Neural crest cell (in vitro differentiated cells): ENCODE data around the gene SDHAF3. TPM values are rescaled to one million over a fixed set of nuclear protein-coding genes. Genes with fewer than 3 reads are reported as not detected.
"Not testable (repeated sequence)": the region's sequence is repeated elsewhere in the genome, so short reads cannot be mapped to it uniquely, and the experiment has no call there.

Experiments
- DNase-seq: peaks from one replicate; pipeline ENCODE4 v3.0.0; 2021; ENCODE audit warnings: low read depth, mixed read lengths, low spot score
- H3K27ac Mint-ChIP-seq: one replicate; pipeline ENCODE4 v1.8.0; 2021; ENCODE audit warnings: mild to moderate bottlenecking, mixed read lengths; ENCODE audit not compliant: unreplicated experiment
- H3K27me3 Mint-ChIP-seq: 2 replicates; pipeline ENCODE4 v1.8.0; 2021; ENCODE audit warnings: low read depth, mild to moderate bottlenecking, mixed read lengths
- H3K36me3 Mint-ChIP-seq: 2 replicates; pipeline ENCODE4 v1.8.0; 2021; ENCODE audit warnings: low read depth, mild to moderate bottlenecking, mixed read lengths
- H3K4me1 Mint-ChIP-seq: 2 replicates; pipeline ENCODE4 v1.8.0; 2021; ENCODE audit warnings: mixed read lengths
- H3K4me3 Mint-ChIP-seq: one replicate; pipeline ENCODE4 v1.8.0; 2021; ENCODE audit warnings: mild to moderate bottlenecking, mixed read lengths
- H3K9me3 Mint-ChIP-seq: 2 replicates; pipeline ENCODE4 v1.8.0; 2021; ENCODE audit warnings: mixed read lengths
- total RNA-seq: library from RNA; stranded (reverse); gene quantifications from 2 replicates; pipeline ENCODE4 v1.2.1, GENCODE V29; 2021
- TF ChIP-seq, protein P1 (sequence below): fragments of 200-600 bp; sonication (generic); conservative IDR thresholded peaks from 2 replicates; pipeline ENCODE4 v1.5.0; 2021; ENCODE audit warnings: antibody characterized with exemption, mild to moderate bottlenecking

Gene SDHAF3
- total RNA-seq, 1 donor from 2014 or later, result 25.1 TPM

GRCh38 chr7:97149843-97150242 is 32.3 kb downstream of the SDHAF3 start:
- Mint-ChIP-seq H3K4me3 (no peak overlapping the region), H3K9me3 (no peaks in the 10 kb centered on the region), H3K27ac (no peak overlapping the region), H3K27me3 (no peaks in the 10 kb centered on the region), H3K36me3 (peaks cover 17% of the 10 kb centered on the region), H3K4me1 (peaks cover 9% of the 10 kb centered on the region)
- TF ChIP-seq, protein P1, sequence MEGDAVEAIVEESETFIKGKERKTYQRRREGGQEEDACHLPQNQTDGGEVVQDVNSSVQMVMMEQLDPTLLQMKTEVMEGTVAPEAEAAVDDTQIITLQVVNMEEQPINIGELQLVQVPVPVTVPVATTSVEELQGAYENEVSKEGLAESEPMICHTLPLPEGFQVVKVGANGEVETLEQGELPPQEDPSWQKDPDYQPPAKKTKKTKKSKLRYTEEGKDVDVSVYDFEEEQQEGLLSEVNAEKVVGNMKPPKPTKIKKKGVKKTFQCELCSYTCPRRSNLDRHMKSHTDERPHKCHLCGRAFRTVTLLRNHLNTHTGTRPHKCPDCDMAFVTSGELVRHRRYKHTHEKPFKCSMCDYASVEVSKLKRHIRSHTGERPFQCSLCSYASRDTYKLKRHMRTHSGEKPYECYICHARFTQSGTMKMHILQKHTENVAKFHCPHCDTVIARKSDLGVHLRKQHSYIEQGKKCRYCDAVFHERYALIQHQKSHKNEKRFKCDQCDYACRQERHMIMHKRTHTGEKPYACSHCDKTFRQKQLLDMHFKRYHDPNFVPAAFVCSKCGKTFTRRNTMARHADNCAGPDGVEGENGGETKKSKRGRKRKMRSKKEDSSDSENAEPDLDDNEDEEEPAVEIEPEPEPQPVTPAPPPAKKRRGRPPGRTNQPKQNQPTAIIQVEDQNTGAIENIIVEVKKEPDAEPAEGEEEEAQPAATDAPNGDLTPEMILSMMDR, result no peak
- DNase-seq, result no peak

DNA sequence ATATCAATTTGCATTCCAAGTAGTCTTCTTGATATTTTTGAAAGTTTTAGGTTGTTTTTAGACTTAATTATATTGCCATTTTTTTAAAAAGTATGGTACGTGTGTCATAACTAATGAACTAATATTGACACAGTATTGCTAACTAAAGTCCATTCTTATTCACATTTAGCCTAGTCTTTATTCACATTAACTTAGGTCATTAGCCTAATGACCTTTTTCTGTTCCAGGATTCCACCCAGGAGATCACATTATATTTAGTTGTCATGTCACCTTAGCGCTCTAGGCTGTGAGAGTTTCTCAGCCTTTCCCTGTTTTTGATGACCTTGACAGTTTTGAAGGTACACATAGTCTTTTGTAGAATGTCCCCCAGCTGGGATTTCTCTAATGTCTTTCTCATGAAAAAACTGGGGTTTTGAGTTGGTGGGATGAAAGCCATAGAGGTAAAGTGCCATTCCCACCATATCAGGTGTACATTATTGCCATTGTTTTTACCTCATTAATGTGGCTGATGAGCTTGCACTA is 38.5 kb downstream of the SDHAF3 start:
- peaks cover 29% of the 10 kb centered on the region for H3K36me3 Mint-ChIP-seq
- no peak overlapping the region for H3K4me3 Mint-ChIP-seq
- peaks cover 9% of the 10 kb centered on the region for H3K4me1 Mint-ChIP-seq
- DNase-seq, result no peak
- peaks cover 7% of the 10 kb centered on the region for H3K9me3 Mint-ChIP-seq
- H3K27me3 Mint-ChIP-seq, result no peaks in the 10 kb centered on the region
- no peak overlapping the region for H3K27ac Mint-ChIP-seq
- TF ChIP-seq, protein P1, result no peak

DNA sequence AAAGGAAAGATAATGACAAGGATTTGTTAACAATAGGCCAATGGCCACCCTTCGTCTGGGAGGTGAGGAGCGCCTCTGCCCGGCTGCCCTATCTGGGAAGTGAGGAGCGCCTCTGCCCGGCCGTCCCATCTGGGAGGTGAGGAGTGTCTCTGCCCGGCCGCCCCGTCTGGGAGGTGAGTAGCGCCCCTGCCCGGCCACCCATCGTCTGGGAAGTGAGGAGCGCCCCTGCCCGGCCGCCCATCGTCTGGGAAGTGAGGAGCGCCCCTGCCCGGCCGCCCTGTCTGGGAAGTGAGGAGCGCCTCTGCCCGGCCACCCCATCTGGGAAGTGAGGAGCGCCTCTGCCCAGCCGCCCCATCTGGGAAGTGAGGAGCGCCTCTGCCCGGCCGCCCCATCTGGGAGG is 42.5 kb downstream of the SDHAF3 start:
- not testable (repeated sequence) for H3K27me3 Mint-ChIP-seq

DNA sequence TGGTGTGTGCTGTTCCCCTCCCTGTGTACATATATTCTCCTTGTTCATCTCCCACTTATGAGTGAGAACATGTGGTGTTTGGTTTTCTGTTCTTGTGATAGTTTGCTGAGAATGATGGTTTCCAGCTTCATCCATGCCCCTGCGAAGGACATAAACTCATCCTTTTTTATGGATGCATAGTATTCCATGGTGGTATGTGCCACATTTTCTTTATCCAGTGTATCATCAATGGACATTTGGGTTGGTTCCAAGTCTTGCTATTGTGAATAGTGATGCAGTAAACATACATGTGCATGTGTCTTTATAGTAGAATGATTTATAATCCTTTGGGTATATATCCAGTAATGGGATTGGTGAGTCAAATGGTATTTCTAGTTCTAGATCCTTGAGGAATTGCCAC is 44.1 kb downstream of the SDHAF3 start:
- not testable (repeated sequence) for H3K27me3 Mint-ChIP-seq, H3K4me3 Mint-ChIP-seq, DNase-seq, H3K4me1 Mint-ChIP-seq, H3K27ac Mint-ChIP-seq
- Mint-ChIP-seq H3K9me3 (peaks cover 21% of the 10 kb centered on the region), H3K36me3 (peaks cover 45% of the 10 kb centered on the region)

More for the DNA sequence above, 42.5 kb downstream of the SDHAF3 start:
- Mint-ChIP-seq H3K9me3 (peaks cover 14% of the 10 kb centered on the region), H3K36me3 (peaks cover 41% of the 10 kb centered on the region)
- not testable (repeated sequence) for DNase-seq, H3K4me1 Mint-ChIP-seq, H3K4me3 Mint-ChIP-seq, H3K27ac Mint-ChIP-seq

DNA sequence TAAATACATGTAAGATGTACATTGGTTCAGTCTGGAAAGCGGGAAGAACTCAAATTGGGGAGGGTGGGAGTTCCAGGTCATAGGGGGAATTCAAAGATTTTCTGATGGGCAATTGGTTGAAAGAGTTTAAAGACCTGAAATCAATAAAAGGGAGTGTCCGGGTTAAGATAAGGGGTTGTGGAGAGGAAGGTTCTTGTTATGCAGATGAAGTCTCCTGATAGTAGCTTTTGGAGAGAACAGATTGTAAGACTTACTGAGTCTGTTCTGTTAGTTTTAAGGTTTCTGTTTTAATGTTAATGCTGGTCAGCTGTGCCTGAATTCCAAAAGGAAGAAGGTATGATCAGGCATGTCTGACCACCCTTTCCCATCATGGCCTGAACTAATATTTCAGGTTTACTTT is 48.8 kb downstream of the SDHAF3 start:
- H3K36me3 Mint-ChIP-seq, result peaks cover 44% of the 10 kb centered on the region
- no peak overlapping the region for H3K27ac Mint-ChIP-seq
- H3K27me3 Mint-ChIP-seq, result no peaks in the 10 kb centered on the region
- H3K4me1 Mint-ChIP-seq, result no peaks in the 10 kb centered on the region
- H3K4me3 Mint-ChIP-seq, result no peak overlapping the region
- peaks cover 27% of the 10 kb centered on the region for H3K9me3 Mint-ChIP-seq
- no peak for DNase-seq
- TF ChIP-seq, protein P1, result no peak

DNA sequence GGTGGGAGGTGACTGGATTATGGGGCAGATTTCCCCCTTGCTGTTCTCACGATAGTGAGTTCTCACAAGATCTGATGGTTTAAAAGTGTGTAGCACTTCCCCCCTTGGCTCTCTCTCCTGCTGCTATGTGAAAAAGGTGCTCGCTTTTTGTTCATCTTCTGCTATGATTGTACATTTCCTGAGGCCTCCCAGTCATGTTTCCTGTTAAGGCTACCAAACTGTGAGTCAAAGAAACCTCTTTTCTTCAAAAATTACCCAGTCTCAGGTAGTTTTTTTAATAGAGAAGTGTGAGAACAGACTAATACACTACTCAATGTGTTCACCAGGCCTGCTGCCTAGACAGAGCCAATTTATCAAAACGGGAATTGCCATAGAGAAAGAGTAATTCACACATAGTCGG is 49.7 kb downstream of the SDHAF3 start:
- TF ChIP-seq, protein P1, result no peak
- Mint-ChIP-seq H3K4me3 (no peak overlapping the region), H3K36me3 (peaks cover 36% of the 10 kb centered on the region), H3K4me1 (no peaks in the 10 kb centered on the region), H3K27ac (no peak overlapping the region), H3K9me3 (peaks cover 24% of the 10 kb centered on the region), H3K27me3 (no peaks in the 10 kb centered on the region)
- no peak for DNase-seq

- DNase-seq, result no peak
- TF ChIP-seq, protein P1, result no peak
- H3K9me3 Mint-ChIP-seq, result peaks cover 24% of the 10 kb centered on the region
- no peaks in the 10 kb centered on the region for H3K4me1 Mint-ChIP-seq
- no peaks in the 10 kb centered on the region for H3K27me3 Mint-ChIP-seq
- peaks cover 32% of the 10 kb centered on the region for H3K36me3 Mint-ChIP-seq
- no peak overlapping the region for H3K4me3 Mint-ChIP-seq
- no peak overlapping the region for H3K27ac Mint-ChIP-seq
These were observed 50.3 kb downstream of the SDHAF3 start for GRCh38 chr7:97167749-97168148.
